DOHH2 (cell line): ENCODE results near the gene PEX6.

ENCODE experiments used
- H3F3A ChIP-seq: fragments of 200-600 bp; sonication (generic), shearing (Covaris generic); 2 replicates; pipeline ENCODE4 v1.6.0; 2016; ENCODE audit warnings: antibody characterized with exemption, mild to moderate bottlenecking; ENCODE audit not compliant: control insufficient read depth, insufficient read depth
- H3K27ac ChIP-seq: fragments of 200-600 bp; sonication (generic); 2 replicates; pipeline ENCODE4 v1.5.1; 2014; ENCODE audit warnings: low read depth, mild to moderate bottlenecking, low read length, moderate library complexity
- H3K27me3 ChIP-seq: fragments of 200-600 bp; sonication (generic); 2 replicates; pipeline ENCODE4 v1.6.1; 2014; ENCODE audit warnings: mild to moderate bottlenecking, low read length, mixed read lengths; ENCODE audit not compliant: control insufficient read depth
- H3K36me3 ChIP-seq: fragments of 200-600 bp; sonication (generic); 2 replicates; pipeline ENCODE4 v1.6.1; 2014; ENCODE audit warnings: mild to moderate bottlenecking, low read length, moderate library complexity, mixed read lengths; ENCODE audit not compliant: control insufficient read depth
- H3K4me1 ChIP-seq: fragments of 200-600 bp; sonication (generic); 2 replicates; pipeline ENCODE4 v1.6.1; 2014; ENCODE audit warnings: mild to moderate bottlenecking, low read length, mixed read lengths; ENCODE audit not compliant: control insufficient read depth
- H3K4me2 ChIP-seq: fragments of 200-600 bp; sonication (generic); 2 replicates; pipeline ENCODE4 v1.6.0; 2014; ENCODE audit warnings: mild to moderate bottlenecking, low read length, moderate library complexity
- H3K4me3 ChIP-seq: fragments of 200-600 bp; sonication (generic); 2 replicates; pipeline ENCODE4 v1.5.1; 2014; ENCODE audit warnings: mild to moderate bottlenecking, low read length, mixed read lengths
- H3K79me2 ChIP-seq: fragments of 200-600 bp; sonication (generic); 2 replicates; pipeline ENCODE4 v1.6.1; 2014; ENCODE audit warnings: mild to moderate bottlenecking, low read length, mixed read lengths; ENCODE audit not compliant: control insufficient read depth
- H3K9me2 ChIP-seq: fragments of 200-600 bp; sonication (generic); replicated peaks from 2 replicates; pipeline ENCODE4 v1.6.1; 2014; ENCODE audit warnings: mild to moderate bottlenecking, low read length, mixed read lengths; ENCODE audit not compliant: control insufficient read depth
- H3K9me3 ChIP-seq: fragments of 200-600 bp; sonication (generic); 2 replicates; pipeline ENCODE4 v1.6.1; 2014; ENCODE audit warnings: antibody characterized with exemption, low read length, mixed read lengths; ENCODE audit not compliant: control insufficient read depth, insufficient read depth
- H4K20me1 ChIP-seq: fragments of 200-600 bp; sonication (generic); 2 replicates; pipeline ENCODE4 v1.6.0; 2014; ENCODE audit warnings: low read depth, mild to moderate bottlenecking, antibody characterized with exemption, low read length, moderate library complexity; ENCODE audit not compliant: control insufficient read depth, insufficient read depth
- CTCF ChIP-seq: fragments of 200-600 bp; sonication (generic); IDR thresholded peaks from one replicate; pipeline ENCODE4 v1.5.1; 2014; ENCODE audit warnings: antibody characterized with exemption, mild to moderate bottlenecking, low read depth, low read length; ENCODE audit not compliant: poor library complexity, severe bottlenecking
- EZH2phosphoT487 ChIP-seq: fragments of 200-600 bp; sonication (generic); IDR thresholded peaks from 2 replicates; pipeline ENCODE4 v1.6.1; 2017; ENCODE audit warnings: borderline replicate concordance, mild to moderate bottlenecking, antibody characterized with exemption, low read length, moderate library complexity, mixed read lengths

Gene PEX6

GRCh38 chr6:43019152-43019551 is 40.2 kb upstream of the PEX6 start:
- H3K9me3 ChIP-seq = no peaks in the 10 kb centered on the region
- H3K27ac ChIP-seq = no peak overlapping the region
- no peak overlapping the region for H3K4me3 ChIP-seq
- no peaks in the 10 kb centered on the region for H3K9me2 ChIP-seq
- peaks cover 12% of the 10 kb centered on the region for H3F3A ChIP-seq
- H4K20me1 ChIP-seq = no peaks in the 10 kb centered on the region
- H3K4me1 ChIP-seq = peaks cover 31% of the 10 kb centered on the region
- no peaks in the 10 kb centered on the region for H3K27me3 ChIP-seq
- TF ChIP-seq EZH2phosphoT487 (no peak), CTCF (no peak)
- H3K4me2 ChIP-seq = no peak overlapping the region
- peaks cover 46% of the 10 kb centered on the region for H3K36me3 ChIP-seq
- H3K79me2 ChIP-seq = peaks cover 55% of the 10 kb centered on the region

- TF ChIP-seq EZH2phosphoT487 (no peak), CTCF (no peak)
- H3F3A ChIP-seq = peaks cover 12% of the 10 kb centered on the region
- H3K27ac ChIP-seq = no peak overlapping the region
- H3K79me2 ChIP-seq = peaks cover 49% of the 10 kb centered on the region
- peaks cover 38% of the 10 kb centered on the region for H3K4me1 ChIP-seq
- peaks cover 48% of the 10 kb centered on the region for H3K36me3 ChIP-seq
- no peak overlapping the region for H3K4me3 ChIP-seq
- H3K9me2 ChIP-seq = no peaks in the 10 kb centered on the region
- H4K20me1 ChIP-seq = no peaks in the 10 kb centered on the region
- no peak overlapping the region for H3K4me2 ChIP-seq
- H3K9me3 ChIP-seq = no peaks in the 10 kb centered on the region
- H3K27me3 ChIP-seq = no peaks in the 10 kb centered on the region
Measured at GRCh38 chr6:43016943-43017334, 38.0 kb upstream of the PEX6 start.

GRCh38 chr6:43016176-43016942 is 37.4 kb upstream of the PEX6 start:
- H3K4me2 ChIP-seq = no peak overlapping the region
- H3K36me3 ChIP-seq = peaks cover 53% of the 10 kb centered on the region
- no peak overlapping the region for H3K27ac ChIP-seq
- H3K27me3 ChIP-seq = no peaks in the 10 kb centered on the region
- TF ChIP-seq EZH2phosphoT487 = no peak
- no peak for TF ChIP-seq CTCF
- peaks cover 41% of the 10 kb centered on the region for H3K4me1 ChIP-seq
- H3K79me2 ChIP-seq = peaks cover 50% of the 10 kb centered on the region
- H3K4me3 ChIP-seq = no peak overlapping the region
- H3F3A ChIP-seq = peaks cover 12% of the 10 kb centered on the region
- H3K9me2 ChIP-seq = no peaks in the 10 kb centered on the region
- H3K9me3 ChIP-seq = no peaks in the 10 kb centered on the region
- H4K20me1 ChIP-seq = no peaks in the 10 kb centered on the region
